T-helper 17 cell (primary cell): ENCODE results near the gene LSAMP. TPM values are rescaled to one million over a fixed set of nuclear protein-coding genes. Genes with fewer than 3 reads are reported as not detected.

Experiments used
- ATAC-seq: fragments of 150-1000 bp; cut with Tn5 transposase; 2 replicates; pipeline ENCODE4 v1.10.0; 2021; ENCODE audit warnings: mild to moderate bottlenecking, moderate library complexity
- DNase-seq, 3 donors: peaks; one replicate each; pipeline versions ENCODE4 v3.0.0 to v3.0.0-alpha.2; 2020 to 2021
- H3K9me3 ChIP-seq: one replicate; pipeline ENCODE4 v1.7.0; 2013; ENCODE audit warnings: low read length, mild to moderate bottlenecking; ENCODE audit not compliant: control insufficient read depth, poor library complexity, severe bottlenecking
- H3K27ac Mint-ChIP-seq: one replicate; pipeline ENCODE4 v1.8.0; 2022; ENCODE audit warnings: mild to moderate bottlenecking, moderate library complexity, mixed read lengths
- H3K27me3 Mint-ChIP-seq: one replicate; pipeline ENCODE4 v1.8.0; 2022; ENCODE audit warnings: mixed read lengths
- H3K36me3 Mint-ChIP-seq: one replicate; pipeline ENCODE4 v1.8.0; 2022; ENCODE audit warnings: low read depth, mixed read lengths
- H3K4me1 Mint-ChIP-seq: one replicate; pipeline ENCODE4 v1.8.0; 2022; ENCODE audit warnings: mild to moderate bottlenecking, mixed read lengths
- H3K4me3 Mint-ChIP-seq: one replicate; pipeline ENCODE4 v1.8.0; 2022; ENCODE audit warnings: mild to moderate bottlenecking, moderate library complexity, mixed read lengths
- total RNA-seq, 4 donors: library from RNA in 2 of 4; stranded (reverse) in 2 of 4; gene quantifications; one replicate each; pipeline ENCODE4 v1.2.3 and lab custom pipeline; 2022 to 2026

LSAMP gene
- total RNA-seq (not detected), total RNA-seq (lab: John Stamatoyannopoulos, UW) (0 to 0.23 reads per million in 2 donors)

DNA sequence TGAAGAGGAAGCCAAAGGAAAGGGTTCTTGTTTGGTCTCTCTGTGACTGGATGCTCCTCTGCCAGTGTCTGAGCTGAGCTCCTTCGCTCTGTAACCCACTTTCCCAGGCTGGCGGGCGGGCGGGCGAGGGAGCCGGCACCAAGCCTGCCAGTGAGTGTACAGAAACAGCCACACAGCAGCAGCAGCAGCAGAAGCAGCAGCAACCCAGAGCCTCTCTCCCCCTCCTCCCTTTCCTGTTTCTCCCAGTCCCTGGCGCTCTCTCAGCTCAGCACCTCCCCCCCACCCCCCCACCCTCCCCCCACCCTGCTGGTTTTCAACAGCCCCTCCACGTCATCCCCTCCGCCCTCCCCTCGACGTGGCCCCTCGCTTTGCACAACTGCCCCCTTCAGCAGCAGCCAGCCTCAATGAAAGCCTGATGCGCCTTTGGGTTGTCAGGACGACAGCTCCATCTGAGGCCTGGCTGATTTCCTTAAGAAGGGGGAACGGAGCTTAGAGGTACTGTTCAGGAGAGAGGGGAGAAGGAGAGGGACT is at the start of gene LSAMP:
TSS of gene LSAMP (minus strand) at position 177 of the 531 bp plus-strand sequence.
- no peaks in the 10 kb centered on the region for H3K4me1 Mint-ChIP-seq
- H3K27me3 Mint-ChIP-seq: no peaks in the 10 kb centered on the region

GRCh38 chr3:116492379-116492778 is 47.1 kb upstream of the LSAMP start:
- no peaks in the 10 kb centered on the region for H3K27me3 Mint-ChIP-seq
- ATAC-seq: no peak
- no peak overlapping the region for H3K27ac Mint-ChIP-seq
- no peak for DNase-seq
- H3K9me3 ChIP-seq: no peaks in the 10 kb centered on the region
- no peaks in the 10 kb centered on the region for H3K4me1 Mint-ChIP-seq
- no peak overlapping the region for H3K4me3 Mint-ChIP-seq
- no peaks in the 10 kb centered on the region for H3K36me3 Mint-ChIP-seq

More for the DNA sequence above, at the start of gene LSAMP:
- DNase-seq: no peak
- no peaks in the 10 kb centered on the region for H3K9me3 ChIP-seq
- Mint-ChIP-seq H3K4me3 (no peak within 1 kb of the TSS), H3K36me3 (no peaks in the 10 kb centered on the region), H3K27ac (no peak within 1 kb of the TSS)
- no peak for ATAC-seq

DNA sequence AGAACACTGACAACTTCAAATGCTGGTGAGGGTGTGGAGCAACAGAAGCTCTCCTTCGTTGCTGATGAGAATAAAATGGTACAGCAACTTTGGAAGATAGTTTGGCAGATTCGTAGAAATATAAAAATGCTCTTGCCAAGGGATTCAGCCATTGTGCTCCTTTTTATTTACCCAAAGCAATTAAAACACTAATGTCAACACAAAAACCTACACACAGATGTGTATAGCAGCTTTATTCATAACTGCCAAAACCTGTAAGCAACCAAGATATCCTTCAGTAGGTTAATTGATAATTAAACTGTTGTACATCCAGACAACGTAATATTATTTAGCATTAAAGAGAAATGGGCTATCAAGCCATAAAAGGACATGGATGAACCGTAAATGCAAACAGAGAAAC is 37.8 kb upstream of the LSAMP start:
- DNase-seq: no peak
- Mint-ChIP-seq H3K27me3 (no peaks in the 10 kb centered on the region), H3K36me3 (no peaks in the 10 kb centered on the region), H3K27ac (no peak overlapping the region), H3K4me3 (no peak overlapping the region), H3K4me1 (no peaks in the 10 kb centered on the region)
- no peak for ATAC-seq
- peaks cover 3% of the 10 kb centered on the region for H3K9me3 ChIP-seq

DNA sequence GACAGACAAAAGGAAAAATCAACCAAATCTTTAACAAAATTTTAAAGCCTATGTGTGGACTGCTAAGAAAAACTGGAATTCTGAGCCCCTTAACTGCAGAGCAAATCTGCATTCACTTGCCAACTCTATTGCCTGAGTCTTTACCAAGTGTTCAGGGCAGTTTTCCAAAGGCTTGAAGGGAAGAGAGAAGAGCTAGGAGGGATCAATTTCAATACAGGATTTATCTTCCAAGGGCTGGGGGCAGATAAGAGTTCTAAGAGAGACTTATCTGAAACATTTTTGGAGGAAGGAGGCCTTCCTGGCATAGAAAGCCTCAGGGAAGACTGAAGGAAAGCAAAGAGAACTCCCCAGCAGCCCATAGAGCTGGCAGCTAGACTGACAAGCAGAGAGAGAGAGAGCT is 31.4 kb upstream of the LSAMP start:
- no peak overlapping the region for H3K4me3 Mint-ChIP-seq
- H3K4me1 Mint-ChIP-seq: no peaks in the 10 kb centered on the region
- no peaks in the 10 kb centered on the region for H3K36me3 Mint-ChIP-seq
- H3K27ac Mint-ChIP-seq: no peak overlapping the region
- H3K27me3 Mint-ChIP-seq: no peaks in the 10 kb centered on the region
- no peaks in the 10 kb centered on the region for H3K9me3 ChIP-seq
- DNase-seq: no peak
- ATAC-seq: no peak

DNA sequence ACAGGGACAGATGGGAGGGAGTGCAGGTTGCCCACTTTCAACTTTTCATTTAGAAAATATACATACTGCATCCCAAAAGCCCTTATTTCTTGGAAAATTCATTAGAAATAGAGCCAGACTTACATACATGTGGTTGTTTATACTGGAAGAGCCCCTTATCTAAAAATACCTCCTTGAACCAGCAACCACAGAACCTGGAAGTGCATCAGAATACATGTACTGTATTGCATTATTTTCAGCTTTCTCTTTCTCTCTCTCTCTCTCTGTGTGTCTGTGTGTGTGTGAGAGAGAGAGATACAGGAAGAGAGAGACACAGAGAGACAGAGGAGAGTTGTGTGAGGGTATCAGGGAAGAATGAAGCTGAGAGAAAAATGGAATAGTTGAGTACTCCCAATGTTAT is 29.5 kb upstream of the LSAMP start:
- Mint-ChIP-seq H3K36me3 (no peaks in the 10 kb centered on the region), H3K4me1 (no peaks in the 10 kb centered on the region), H3K4me3 (no peak overlapping the region), H3K27ac (no peak overlapping the region), H3K27me3 (no peaks in the 10 kb centered on the region)
- DNase-seq (no peak), ATAC-seq (no peak)
- no peaks in the 10 kb centered on the region for H3K9me3 ChIP-seq

DNA sequence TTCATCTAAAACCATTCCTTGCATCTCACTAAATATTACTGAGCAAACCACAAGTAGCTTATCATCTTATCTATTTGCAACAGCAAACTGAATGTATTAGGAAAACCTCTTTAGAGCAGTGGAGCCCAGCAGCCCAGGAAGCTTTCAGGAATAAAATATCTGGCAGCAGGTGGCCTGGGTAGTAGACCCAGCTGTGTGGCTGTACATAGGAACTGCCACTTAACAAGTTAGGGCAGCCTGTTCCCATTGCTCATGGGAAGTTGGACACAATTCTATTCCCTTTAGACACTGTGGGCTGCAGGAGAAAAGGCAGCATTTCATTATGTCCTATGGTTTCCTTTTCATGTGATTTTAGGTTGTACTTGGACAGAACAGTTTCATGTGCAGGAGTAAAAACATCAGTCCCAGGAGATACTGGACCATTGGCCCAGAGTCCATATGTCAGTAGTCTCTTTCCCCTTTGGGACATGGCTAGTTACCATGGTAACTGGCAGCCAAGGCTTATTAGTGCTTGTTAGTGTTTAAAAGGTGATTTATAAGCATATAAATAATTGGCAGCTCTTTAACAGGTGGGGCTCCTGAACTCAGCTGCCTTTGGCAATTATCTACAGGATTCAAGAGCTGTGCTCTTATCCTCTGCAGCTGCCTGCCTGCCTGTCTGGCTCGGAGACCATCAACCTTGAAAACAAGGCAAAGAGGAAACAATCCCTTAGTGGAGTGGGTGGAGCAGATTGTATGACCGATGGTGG is 28.9 kb upstream of the LSAMP start:
- no peaks in the 10 kb centered on the region for H3K4me1 Mint-ChIP-seq
- no peak overlapping the region for H3K4me3 Mint-ChIP-seq
- no peaks in the 10 kb centered on the region for H3K36me3 Mint-ChIP-seq
- H3K27me3 Mint-ChIP-seq: no peaks in the 10 kb centered on the region
- DNase-seq (no peak), ATAC-seq (no peak)
- H3K27ac Mint-ChIP-seq: no peak overlapping the region
- no peaks in the 10 kb centered on the region for H3K9me3 ChIP-seq

GRCh38 chr3:116473602-116474001 is 28.3 kb upstream of the LSAMP start:
- no peak overlapping the region for H3K27ac Mint-ChIP-seq
- H3K36me3 Mint-ChIP-seq: no peaks in the 10 kb centered on the region
- H3K4me3 Mint-ChIP-seq: no peak overlapping the region
- DNase-seq: no peak
- no peak for ATAC-seq
- H3K9me3 ChIP-seq: no peaks in the 10 kb centered on the region
- H3K27me3 Mint-ChIP-seq: no peaks in the 10 kb centered on the region
- H3K4me1 Mint-ChIP-seq: no peaks in the 10 kb centered on the region

DNA sequence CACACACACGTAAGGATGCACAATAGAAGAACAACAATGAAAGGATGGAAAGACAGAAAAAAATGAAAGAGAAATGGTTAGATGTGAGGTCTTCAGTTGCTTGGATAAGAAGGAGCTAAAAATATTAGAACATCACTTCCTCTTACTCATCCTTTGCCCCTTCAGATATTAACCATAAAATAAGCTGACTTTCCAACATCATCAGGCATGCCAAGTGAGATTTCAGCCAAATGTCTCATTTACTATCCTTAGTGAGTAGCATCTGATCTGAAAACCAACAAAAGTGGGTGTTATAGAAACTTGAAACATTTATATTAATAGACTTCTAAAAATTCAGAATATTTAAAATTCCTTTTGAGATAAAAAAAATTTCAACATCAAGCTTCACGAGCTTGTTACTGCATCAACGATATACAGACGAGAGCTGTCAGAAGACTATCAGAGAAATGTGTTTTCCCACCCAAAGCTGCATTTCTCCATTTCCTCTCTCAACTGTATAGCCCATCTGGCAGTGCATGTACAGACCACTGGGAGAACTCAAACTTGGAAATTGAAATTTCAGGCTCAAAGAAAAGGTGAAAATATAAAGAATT is 25.4 kb upstream of the LSAMP start:
- H3K36me3 Mint-ChIP-seq: no peaks in the 10 kb centered on the region

GRCh38 chr3:116469546-116469945 is 24.3 kb upstream of the LSAMP start:
- H3K27me3 Mint-ChIP-seq: no peaks in the 10 kb centered on the region
- H3K4me1 Mint-ChIP-seq: no peaks in the 10 kb centered on the region
- no peaks in the 10 kb centered on the region for H3K9me3 ChIP-seq
- no peak for ATAC-seq
- H3K27ac Mint-ChIP-seq: no peak overlapping the region
- no peak overlapping the region for H3K4me3 Mint-ChIP-seq
- no peak for DNase-seq
- H3K36me3 Mint-ChIP-seq: no peaks in the 10 kb centered on the region

More for the DNA sequence above, 25.4 kb upstream of the LSAMP start:
- ATAC-seq (no peak), DNase-seq (no peak)
- H3K9me3 ChIP-seq: no peaks in the 10 kb centered on the region
- Mint-ChIP-seq H3K27me3 (no peaks in the 10 kb centered on the region), H3K4me1 (no peaks in the 10 kb centered on the region), H3K27ac (no peak overlapping the region), H3K4me3 (no peak overlapping the region)

- Mint-ChIP-seq H3K36me3 (no peaks in the 10 kb centered on the region), H3K27ac (no peak overlapping the region), H3K4me1 (no peaks in the 10 kb centered on the region), H3K27me3 (no peaks in the 10 kb centered on the region), H3K4me3 (no peak overlapping the region)
- ATAC-seq (no peak), DNase-seq (no peak)
- no peaks in the 10 kb centered on the region for H3K9me3 ChIP-seq
Observed at GRCh38 chr3:116464276-116464798, 19.1 kb upstream of the LSAMP start.

DNA sequence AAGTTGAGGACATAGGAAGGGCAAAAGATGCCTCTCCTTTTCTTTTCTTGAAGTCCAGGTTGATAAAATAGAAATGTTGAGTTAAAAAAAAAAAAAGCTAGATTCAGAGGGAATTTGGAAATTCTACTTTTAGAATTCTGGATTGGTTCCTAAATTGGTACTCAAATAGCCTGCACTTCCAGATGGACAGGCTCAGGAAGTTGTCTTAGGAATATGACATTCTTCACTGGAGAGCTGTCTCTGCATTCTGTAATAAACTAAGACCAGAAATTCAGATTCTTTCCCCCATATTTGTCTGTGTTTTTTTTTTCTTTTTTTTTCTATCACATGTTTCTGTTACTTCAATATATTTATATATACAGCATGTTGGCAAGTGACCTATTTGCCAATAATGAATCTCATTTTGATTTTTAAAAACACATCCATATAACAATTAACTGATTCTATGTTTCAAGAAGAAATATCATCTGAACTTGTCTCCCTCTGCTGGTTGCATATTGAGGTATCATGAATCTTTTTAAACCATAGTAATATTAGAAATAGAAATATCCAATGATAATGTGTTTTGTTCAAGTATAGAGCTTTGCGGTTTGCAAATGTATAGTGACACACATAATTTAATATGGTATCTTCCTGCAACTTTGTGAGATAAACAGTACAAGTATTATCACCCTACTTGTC is 8.5 kb upstream of the LSAMP start:
- H3K4me1 Mint-ChIP-seq: no peaks in the 10 kb centered on the region
- no peaks in the 10 kb centered on the region for H3K36me3 Mint-ChIP-seq
- H3K4me3 Mint-ChIP-seq: no peak overlapping the region
- ATAC-seq (no peak), DNase-seq (no peak)
- H3K27ac Mint-ChIP-seq: no peak overlapping the region
- H3K27me3 Mint-ChIP-seq: no peaks in the 10 kb centered on the region
- no peaks in the 10 kb centered on the region for H3K9me3 ChIP-seq

DNA sequence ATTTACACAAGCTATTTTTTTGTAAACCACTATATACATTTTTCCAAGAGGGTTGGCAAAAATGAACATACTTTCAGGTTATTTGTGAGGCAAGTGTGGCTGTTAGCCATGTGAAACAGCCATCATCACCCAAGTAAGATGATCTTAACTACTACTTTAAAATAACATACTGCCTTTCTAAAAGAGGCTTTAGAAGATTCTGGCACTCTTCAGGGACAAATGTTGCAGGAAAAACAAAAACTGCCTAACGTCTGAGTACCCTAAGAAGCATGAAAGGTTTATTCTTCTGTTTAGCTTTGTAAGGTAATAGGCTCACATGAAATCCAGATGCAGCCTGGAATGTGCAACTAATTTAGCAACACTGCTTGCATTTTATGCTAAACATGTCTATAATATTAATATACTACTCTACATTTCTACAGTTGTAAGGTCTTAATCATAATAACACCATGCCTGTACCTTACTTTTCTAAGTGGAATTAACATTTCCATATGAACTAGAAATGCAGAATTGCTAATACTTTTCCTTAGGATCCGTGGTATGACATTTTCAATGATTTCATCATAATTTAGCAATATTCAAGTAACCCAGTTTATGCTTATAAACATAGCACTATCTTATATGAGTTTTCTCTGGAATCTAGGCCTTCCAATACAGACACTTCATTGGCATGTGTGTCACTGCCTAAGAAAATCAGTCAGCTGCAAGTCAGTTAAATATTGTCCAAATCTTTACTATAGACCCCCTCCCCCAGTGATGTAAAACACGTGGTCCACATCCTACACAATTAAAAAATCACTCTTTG is 4.5 kb upstream of the LSAMP start:
- Mint-ChIP-seq H3K27ac (no peak overlapping the region), H3K4me1 (no peaks in the 10 kb centered on the region)

GRCh38 chr3:116445990-116446389 is 703 bp upstream of the LSAMP start:
- H3K9me3 ChIP-seq: no peaks in the 10 kb centered on the region
- no peak overlapping the region for H3K4me3 Mint-ChIP-seq

More for the DNA sequence above, 4.5 kb upstream of the LSAMP start:
- DNase-seq (no peak), ATAC-seq (no peak)
- no peak overlapping the region for H3K4me3 Mint-ChIP-seq
- no peaks in the 10 kb centered on the region for H3K9me3 ChIP-seq
- no peaks in the 10 kb centered on the region for H3K27me3 Mint-ChIP-seq
- H3K36me3 Mint-ChIP-seq: no peaks in the 10 kb centered on the region

More at GRCh38 chr3:116445990-116446389, 703 bp upstream of the LSAMP start:
- no peaks in the 10 kb centered on the region for H3K36me3 Mint-ChIP-seq
- ATAC-seq (no peak), DNase-seq (no peak)
- no peaks in the 10 kb centered on the region for H3K27me3 Mint-ChIP-seq
- H3K4me1 Mint-ChIP-seq: no peaks in the 10 kb centered on the region
- no peak overlapping the region for H3K27ac Mint-ChIP-seq
